Activated CD8-positive, alpha-beta memory T cell treated with anti-CD3 and anti-CD28 coated beads, Interleukin-2, amount 50 U/mL, for 24 hours (primary cell): ENCODE results near the gene CHD5.
"Not testable (repeated sequence)": the region's sequence is repeated elsewhere in the genome, so short reads cannot be mapped to it uniquely, and the experiment has no call there.

Experiments used
- DNase-seq: peaks from one replicate; pipeline ENCODE4 v3.0.0-alpha.2; 2020; ENCODE audit errors: extremely low read depth

The CHD5 gene

GRCh38 chr1:6086358-6086757 is 93.8 kb downstream of the CHD5 start:
- no peak for DNase-seq

- no peak for DNase-seq
Measured at GRCh38 chr1:6085666-6086065, 94.5 kb downstream of the CHD5 start.

- no peak for DNase-seq
Measured at GRCh38 chr1:6084781-6085495, 95.2 kb downstream of the CHD5 start.

GRCh38 chr1:6083801-6084446 is 96.2 kb downstream of the CHD5 start:
- no peak for DNase-seq

GRCh38 chr1:6083385-6083784 is 96.7 kb downstream of the CHD5 start:
- DNase-seq: no peak

- no peak for DNase-seq
Measured at GRCh38 chr1:6082430-6082971, 97.6 kb downstream of the CHD5 start.

- no peak for DNase-seq
Measured at GRCh38 chr1:6081901-6082300, 98.2 kb downstream of the CHD5 start.

GRCh38 chr1:6080469-6080868 is 99.7 kb downstream of the CHD5 start:
- DNase-seq: no peak

GRCh38 chr1:6077919-6078318 is 102.2 kb downstream of the CHD5 start:
- no peak for DNase-seq

GRCh38 chr1:6077506-6077905 is 102.6 kb downstream of the CHD5 start:
- DNase-seq: no peak

GRCh38 chr1:6077061-6077460 is 103.1 kb downstream of the CHD5 start:
- not testable (repeated sequence) for DNase-seq

- no peak for DNase-seq
Measured at GRCh38 chr1:6075748-6076147, 104.4 kb downstream of the CHD5 start.

GRCh38 chr1:6074192-6074901 is 105.8 kb downstream of the CHD5 start:
- DNase-seq: no peak

- DNase-seq: no peak
Measured at GRCh38 chr1:6073480-6074053, 106.6 kb downstream of the CHD5 start.

- DNase-seq: no peak
Measured at GRCh38 chr1:6072774-6073479, 107.2 kb downstream of the CHD5 start.

- DNase-seq: no peak
Measured at GRCh38 chr1:6071219-6071618, 108.9 kb downstream of the CHD5 start.

- DNase-seq: no peak
Measured at GRCh38 chr1:6070450-6070974, 109.6 kb downstream of the CHD5 start.

- DNase-seq: no peak
Measured at GRCh38 chr1:6069573-6069972, 110.5 kb downstream of the CHD5 start.

GRCh38 chr1:6068932-6069331 is 111.2 kb downstream of the CHD5 start:
- no peak for DNase-seq

GRCh38 chr1:6068073-6068472 is 112.0 kb downstream of the CHD5 start:
- no peak for DNase-seq

- no peak for DNase-seq
Measured at GRCh38 chr1:6066680-6067079, 113.4 kb downstream of the CHD5 start.
